Activated CD4-positive, alpha-beta T cell treated with anti-CD3 and anti-CD28 coated beads, Interleukin-2, amount 10 ng/mL, durations not matched to agents 7 days and 5 days (primary cell): Measurements from ENCODE around the gene PTPN1. TPM values are rescaled to one million over a fixed set of nuclear protein-coding genes. Genes with fewer than 3 reads are reported as not detected.

Source experiments
- CTCF ChIA-PET: fragments of 350-600 bp; sonication (Branson Sonifier 250); formaldehyde crosslinking; loops from one replicate; lab custom pipeline; 2021; ENCODE audit warnings: antibody characterized with exemption; lab: Charles Lee
- POLR2A ChIA-PET: fragments of 350-600 bp; sonication (Branson Sonifier 250); formaldehyde crosslinking; loops from one replicate; lab custom pipeline; 2021; ENCODE audit warnings: antibody characterized with exemption; lab: Charles Lee
- DNase-seq: peaks from one replicate; pipeline ENCODE4 v3.0.0-alpha.2; 2020
- H3K27ac Mint-ChIP-seq: one replicate; pipeline ENCODE4 v1.8.0; 2021; ENCODE audit warnings: mild to moderate bottlenecking, moderate library complexity, mixed read lengths
- H3K27me3 Mint-ChIP-seq: one replicate; pipeline ENCODE4 v1.8.0; 2021; ENCODE audit warnings: mixed read lengths
- H3K36me3 Mint-ChIP-seq: one replicate; pipeline ENCODE4 v1.8.0; 2021; ENCODE audit warnings: low read depth, mixed read lengths
- H3K4me1 Mint-ChIP-seq: one replicate; pipeline ENCODE4 v1.8.0; 2021; ENCODE audit warnings: mixed read lengths
- H3K4me3 Mint-ChIP-seq: one replicate; pipeline ENCODE4 v1.8.0; 2021; ENCODE audit warnings: mild to moderate bottlenecking, moderate library complexity, mixed read lengths
- H3K9me3 Mint-ChIP-seq: one replicate; pipeline ENCODE4 v1.8.0; 2021; ENCODE audit warnings: mixed read lengths
- total RNA-seq, 2 experiments: library from RNA; stranded (reverse); gene quantifications; one replicate each; pipeline ENCODE4 v1.2.3, GENCODE V29; 2021

The PTPN1 gene
- total RNA-seq, 2 experiments from 2014 or later, result 66.4 to 75.3 TPM

- POLR2A ChIA-PET, result interaction anchor here (0.6 to 0.7 kb wide), 2 partner anchors 65 to 1642 kb away, joined by 3 to 4 read pairs; no protein-coding TSS in a partner anchor
Observed at GRCh38 chr20:50516935-50517816, 7.0 kb downstream of the PTPN1 start.

GRCh38 chr20:50517817-50518154 is 7.6 kb downstream of the PTPN1 start:
- H3K27me3 Mint-ChIP-seq, result no peaks in the 10 kb centered on the region
- DNase-seq, result peak; percentile 64

More at GRCh38 chr20:50516935-50517816, 7.0 kb downstream of the PTPN1 start:
- CTCF ChIA-PET, result interaction anchor here (0.9 to 1.5 kb wide), 5 partner anchors 9 to 179 kb away, joined by 3 to 7 read pairs (median 3); no protein-coding TSS in a partner anchor
- DNase-seq, result no peak
- H3K27ac Mint-ChIP-seq, result peak overlapping the region; percentile 93
- peaks cover 96% of the 10 kb centered on the region for H3K4me1 Mint-ChIP-seq
- H3K4me3 Mint-ChIP-seq, result peak overlapping the region; percentile 72
- H3K27me3 Mint-ChIP-seq, result no peaks in the 10 kb centered on the region
- H3K9me3 Mint-ChIP-seq, result no peaks in the 10 kb centered on the region
- peaks cover 60% of the 10 kb centered on the region for H3K36me3 Mint-ChIP-seq

GRCh38 chr20:50518270-50518721 is 8.1 kb downstream of the PTPN1 start:
- peak overlapping the region; percentile 72 for H3K4me3 Mint-ChIP-seq
- ChIA-PET POLR2A (no interaction called here), CTCF (interaction anchor here (1.0 kb wide), 1 partner anchor 23 kb away, joined by 4 read pairs; no protein-coding TSS in a partner anchor)
- H3K27ac Mint-ChIP-seq, result peak overlapping the region; percentile 93
- no peaks in the 10 kb centered on the region for H3K9me3 Mint-ChIP-seq
- H3K4me1 Mint-ChIP-seq, result peaks cover 94% of the 10 kb centered on the region
- H3K27me3 Mint-ChIP-seq, result no peaks in the 10 kb centered on the region
- peaks cover 63% of the 10 kb centered on the region for H3K36me3 Mint-ChIP-seq
- DNase-seq, result no peak

More at GRCh38 chr20:50517817-50518154, 7.6 kb downstream of the PTPN1 start:
- ChIA-PET CTCF (interaction anchor here (1.0 kb wide), 1 partner anchor 24 kb away, joined by 4 read pairs; no protein-coding TSS in a partner anchor), POLR2A (no interaction called here)
- H3K4me1 Mint-ChIP-seq, result peaks cover 94% of the 10 kb centered on the region
- H3K27ac Mint-ChIP-seq, result peak overlapping the region; percentile 93
- no peaks in the 10 kb centered on the region for H3K9me3 Mint-ChIP-seq
- peaks cover 61% of the 10 kb centered on the region for H3K36me3 Mint-ChIP-seq
- peak overlapping the region; percentile 72 for H3K4me3 Mint-ChIP-seq

GRCh38 chr20:50519036-50519762 is 9.0 kb downstream of the PTPN1 start:
- H3K27ac Mint-ChIP-seq, result peak overlapping the region; percentile 93
- peaks cover 64% of the 10 kb centered on the region for H3K36me3 Mint-ChIP-seq
- CTCF ChIA-PET, result interaction anchor here (0.5 to 1.2 kb wide), 3 partner anchors 18 to 496 kb away, joined by 4 to 7 read pairs (median 5); no protein-coding TSS in a partner anchor
- no peaks in the 10 kb centered on the region for H3K9me3 Mint-ChIP-seq
- no peaks in the 10 kb centered on the region for H3K27me3 Mint-ChIP-seq
- H3K4me1 Mint-ChIP-seq, result peaks cover 94% of the 10 kb centered on the region
- peak; percentile 49 for DNase-seq
- POLR2A ChIA-PET, result no interaction called here
- H3K4me3 Mint-ChIP-seq, result peak overlapping the region; percentile 72

GRCh38 chr20:50520222-50520880 is 10.2 kb downstream of the PTPN1 start:
- Mint-ChIP-seq H3K4me3 (peak overlapping the region; percentile 72), H3K27me3 (no peaks in the 10 kb centered on the region), H3K4me1 (peaks cover 82% of the 10 kb centered on the region), H3K36me3 (peaks cover 54% of the 10 kb centered on the region), H3K27ac (peak overlapping the region; percentile 93), H3K9me3 (no peaks in the 10 kb centered on the region)
- ChIA-PET POLR2A (no interaction called here), CTCF (interaction anchor here (0.6 to 0.9 kb wide), 2 partner anchors 9 to 378 kb away, joined by 3 read pairs; no protein-coding TSS in a partner anchor)
- peak; percentile 41 for DNase-seq

GRCh38 chr20:50521221-50522052 is 11.3 kb downstream of the PTPN1 start:
- Mint-ChIP-seq H3K27me3 (no peaks in the 10 kb centered on the region), H3K36me3 (peaks cover 45% of the 10 kb centered on the region), H3K4me1 (peaks cover 71% of the 10 kb centered on the region), H3K27ac (peak overlapping the region; percentile 93), H3K9me3 (no peaks in the 10 kb centered on the region), H3K4me3 (no peak overlapping the region)
- DNase-seq, result no peak
- ChIA-PET CTCF (interaction anchor here (0.6 to 0.9 kb wide), 3 partner anchors 10 to 336 kb away, joined by 3 to 4 read pairs (median 3); no protein-coding TSS in a partner anchor), POLR2A (no interaction called here)

- ChIA-PET CTCF (interaction anchor here (0.6 to 1.2 kb wide), 4 partner anchors 10 to 1119 kb away, joined by 3 to 4 read pairs (median 4); no protein-coding TSS in a partner anchor), POLR2A (no interaction called here)
- no peak for DNase-seq
- H3K4me3 Mint-ChIP-seq, result no peak overlapping the region
- no peaks in the 10 kb centered on the region for H3K9me3 Mint-ChIP-seq
- peaks cover 45% of the 10 kb centered on the region for H3K36me3 Mint-ChIP-seq
- peaks cover 65% of the 10 kb centered on the region for H3K4me1 Mint-ChIP-seq
- peak overlapping the region; percentile 5 for H3K27ac Mint-ChIP-seq
- no peaks in the 10 kb centered on the region for H3K27me3 Mint-ChIP-seq
Observed at GRCh38 chr20:50522053-50522674, 12.0 kb downstream of the PTPN1 start.

GRCh38 chr20:50523552-50524167 is 13.5 kb downstream of the PTPN1 start:
- H3K4me3 Mint-ChIP-seq, result peak overlapping the region; percentile 36
- no peaks in the 10 kb centered on the region for H3K9me3 Mint-ChIP-seq
- ChIA-PET CTCF (interaction anchor here (1.1 to 1.2 kb wide), 2 partner anchors 10 to 38 kb away, joined by 3 to 4 read pairs; no protein-coding TSS in a partner anchor), POLR2A (no interaction called here)
- H3K27me3 Mint-ChIP-seq, result no peaks in the 10 kb centered on the region
- peaks cover 52% of the 10 kb centered on the region for H3K4me1 Mint-ChIP-seq
- no peak for DNase-seq
- peaks cover 37% of the 10 kb centered on the region for H3K36me3 Mint-ChIP-seq
- H3K27ac Mint-ChIP-seq, result peak overlapping the region; percentile 79

GRCh38 chr20:50525681-50526080 is 15.5 kb downstream of the PTPN1 start:
- Mint-ChIP-seq H3K36me3 (peaks cover 33% of the 10 kb centered on the region), H3K9me3 (no peaks in the 10 kb centered on the region), H3K4me1 (peaks cover 42% of the 10 kb centered on the region), H3K27ac (no peak overlapping the region), H3K4me3 (no peak overlapping the region), H3K27me3 (no peaks in the 10 kb centered on the region)
- DNase-seq, result no peak
- ChIA-PET POLR2A (no interaction called here), CTCF (interaction anchor here (0.6 to 2.0 kb wide), 7 partner anchors 9 to 34 kb away, joined by 3 to 7 read pairs (median 3); no protein-coding TSS in a partner anchor)

GRCh38 chr20:50526403-50526989 is 16.3 kb downstream of the PTPN1 start:
- H3K27ac Mint-ChIP-seq, result no peak overlapping the region
- ChIA-PET POLR2A (no interaction called here), CTCF (interaction anchor here (0.7 to 2.0 kb wide), 9 partner anchors 9 to 278 kb away, joined by 3 to 7 read pairs (median 3); no protein-coding TSS in a partner anchor)
- H3K9me3 Mint-ChIP-seq, result no peaks in the 10 kb centered on the region
- H3K4me3 Mint-ChIP-seq, result no peak overlapping the region
- H3K36me3 Mint-ChIP-seq, result peaks cover 28% of the 10 kb centered on the region
- peaks cover 38% of the 10 kb centered on the region for H3K4me1 Mint-ChIP-seq
- DNase-seq, result no peak
- H3K27me3 Mint-ChIP-seq, result no peaks in the 10 kb centered on the region
